ENCODE results near the gene NHS. TPM values are rescaled to one million over a fixed set of nuclear protein-coding genes. Genes with fewer than 3 reads are reported as not detected.

Gene NHS
- total RNA-seq, 4 donors from 2014 or later: 13.2 to 39.0 (median 31.5) TPM

DNA sequence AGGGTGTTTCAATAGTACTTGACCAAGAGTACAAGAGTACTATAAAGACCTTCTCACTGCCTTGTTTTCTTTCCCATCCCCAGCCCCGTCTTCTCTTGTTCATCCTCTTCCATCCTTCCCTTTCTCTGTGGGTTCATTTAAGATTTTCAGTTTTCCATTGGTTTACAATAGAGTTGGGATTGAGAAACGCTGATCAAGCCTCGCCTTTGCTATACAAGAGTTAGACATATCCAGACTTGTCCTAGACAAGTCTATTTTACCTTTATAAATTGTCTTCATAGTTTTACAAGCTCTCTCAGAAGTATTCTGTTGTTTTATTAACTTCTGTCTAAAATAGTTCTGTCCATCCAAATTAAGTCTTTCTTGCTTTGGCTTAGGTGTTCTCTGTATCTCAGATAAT, 332.7 kb downstream of the NHS start:
- no peak for DNase-seq (ENCODE audit: low spot score in 2 of 2)
- TF ChIP-seq, protein P1, sequence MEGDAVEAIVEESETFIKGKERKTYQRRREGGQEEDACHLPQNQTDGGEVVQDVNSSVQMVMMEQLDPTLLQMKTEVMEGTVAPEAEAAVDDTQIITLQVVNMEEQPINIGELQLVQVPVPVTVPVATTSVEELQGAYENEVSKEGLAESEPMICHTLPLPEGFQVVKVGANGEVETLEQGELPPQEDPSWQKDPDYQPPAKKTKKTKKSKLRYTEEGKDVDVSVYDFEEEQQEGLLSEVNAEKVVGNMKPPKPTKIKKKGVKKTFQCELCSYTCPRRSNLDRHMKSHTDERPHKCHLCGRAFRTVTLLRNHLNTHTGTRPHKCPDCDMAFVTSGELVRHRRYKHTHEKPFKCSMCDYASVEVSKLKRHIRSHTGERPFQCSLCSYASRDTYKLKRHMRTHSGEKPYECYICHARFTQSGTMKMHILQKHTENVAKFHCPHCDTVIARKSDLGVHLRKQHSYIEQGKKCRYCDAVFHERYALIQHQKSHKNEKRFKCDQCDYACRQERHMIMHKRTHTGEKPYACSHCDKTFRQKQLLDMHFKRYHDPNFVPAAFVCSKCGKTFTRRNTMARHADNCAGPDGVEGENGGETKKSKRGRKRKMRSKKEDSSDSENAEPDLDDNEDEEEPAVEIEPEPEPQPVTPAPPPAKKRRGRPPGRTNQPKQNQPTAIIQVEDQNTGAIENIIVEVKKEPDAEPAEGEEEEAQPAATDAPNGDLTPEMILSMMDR (IDR thresholded peaks at IDR 0.05): no peak
- TF ChIP-seq POLR2A (IDR thresholded peaks at IDR 0.05) (no peak), EP300 (IDR thresholded peaks at IDR 0.05) (no peak)
- no peak overlapping the region for H3K27ac ChIP-seq
- H3K9me3 ChIP-seq: no peaks in the 10 kb centered on the region
- no peaks in the 10 kb centered on the region for H3K4me1 ChIP-seq
- 88% methylated on average over 3 of the region's 3 CpGs for WGBS, 2 donors
- no peak overlapping the region for H3K4me3 ChIP-seq
- no peaks in the 10 kb centered on the region for H3K27me3 ChIP-seq
- no peaks in the 10 kb centered on the region for H3K36me3 ChIP-seq

DNA sequence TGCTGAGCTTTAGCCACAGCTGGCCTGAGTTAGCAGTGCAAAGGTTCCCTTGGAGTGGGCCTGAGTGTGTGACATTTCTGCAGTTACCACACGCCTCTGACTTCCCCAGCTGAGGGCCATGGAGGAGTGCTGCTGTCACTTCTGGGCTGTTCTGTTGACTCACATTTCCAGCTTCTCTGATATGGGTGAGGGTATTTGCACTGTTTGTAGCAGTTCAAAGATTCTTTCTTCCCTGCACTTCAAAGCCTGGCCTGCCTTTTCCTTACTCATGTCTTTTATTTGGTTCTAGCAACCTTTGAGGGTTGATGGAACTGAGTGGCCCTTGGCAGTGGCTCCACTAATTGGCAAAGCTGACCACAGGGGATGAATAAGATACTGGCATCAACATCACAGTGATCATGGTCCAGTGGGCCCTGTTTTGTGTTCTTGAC, 335.9 kb downstream of the NHS start:
- no peak overlapping the region for H3K4me3 ChIP-seq
- WGBS, 2 donors: 40 to 61% methylated on average over 1 of the region's 1 CpG
- no peak for DNase-seq (ENCODE audit: low spot score in 2 of 2)
- no peaks in the 10 kb centered on the region for H3K4me1 ChIP-seq
- no peak overlapping the region for H3K27ac ChIP-seq
- no peaks in the 10 kb centered on the region for H3K36me3 ChIP-seq
- TF ChIP-seq, protein P1 (IDR thresholded peaks at IDR 0.05): no peak
- no peak for TF ChIP-seq EP300 (IDR thresholded peaks at IDR 0.05)
- no peak for TF ChIP-seq POLR2A (IDR thresholded peaks at IDR 0.05)
- no peaks in the 10 kb centered on the region for H3K9me3 ChIP-seq
- no peaks in the 10 kb centered on the region for H3K27me3 ChIP-seq

DNA sequence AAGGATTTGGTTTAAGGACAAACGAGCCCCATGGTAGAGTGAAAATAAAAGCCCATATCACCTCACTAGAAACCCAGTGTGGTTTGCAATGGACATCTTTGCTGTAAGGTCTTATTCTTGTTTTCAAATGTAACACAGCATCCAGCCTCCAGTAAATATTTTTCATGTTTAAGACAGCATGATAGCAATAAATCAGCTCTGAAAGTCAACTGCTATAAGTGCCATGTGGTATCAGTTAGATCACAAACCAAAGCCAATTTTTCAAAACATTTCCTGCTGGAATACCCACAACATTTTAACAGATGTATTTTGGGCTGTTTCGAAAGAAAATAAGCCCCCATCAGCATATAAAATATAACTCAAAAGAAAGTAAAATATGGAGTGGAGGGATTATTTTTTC, 338.3 kb downstream of the NHS start:
- no peak overlapping the region for H3K4me3 ChIP-seq
- no peaks in the 10 kb centered on the region for H3K4me1 ChIP-seq
- no peaks in the 10 kb centered on the region for H3K9me3 ChIP-seq
- TF ChIP-seq, protein P1 (IDR thresholded peaks at IDR 0.05): no peak
- TF ChIP-seq POLR2A (IDR thresholded peaks at IDR 0.05) (no peak), EP300 (IDR thresholded peaks at IDR 0.05) (no peak)
- H3K36me3 ChIP-seq: no peaks in the 10 kb centered on the region
- no peaks in the 10 kb centered on the region for H3K27me3 ChIP-seq
- no peak overlapping the region for H3K27ac ChIP-seq
- WGBS, 2 donors: 52 to 71% methylated on average over 2 of the region's 2 CpGs
- no peak for DNase-seq (ENCODE audit: low spot score in 2 of 2)

DNA sequence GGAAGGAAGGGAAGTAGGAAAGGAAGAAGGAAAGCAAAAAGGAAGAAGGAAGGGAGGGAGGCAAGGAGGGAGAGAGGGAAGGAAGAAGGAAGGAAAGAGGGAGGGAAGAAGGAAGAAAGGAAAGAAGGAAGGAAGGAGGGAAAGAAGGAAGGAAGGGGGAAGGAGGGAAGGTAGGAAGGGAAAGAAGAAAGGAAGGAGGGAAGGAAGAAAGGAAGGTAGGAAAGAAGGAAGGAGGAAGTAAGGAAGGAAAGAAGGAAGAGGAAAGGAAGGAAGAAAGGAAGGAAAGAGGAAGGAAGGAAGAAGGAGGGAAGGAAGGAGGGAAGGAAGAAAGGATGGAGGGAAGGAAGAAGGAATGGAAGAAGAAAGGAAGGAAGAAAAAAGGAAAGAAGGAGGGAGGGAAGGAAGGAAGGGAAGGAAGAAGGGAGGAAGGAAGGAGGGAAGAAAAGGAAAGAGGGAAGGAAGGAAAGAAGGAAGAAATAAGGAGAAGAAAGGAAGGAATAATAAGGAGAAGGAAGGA, 343.7 kb downstream of the NHS start:
- no peaks in the 10 kb centered on the region for H3K4me1 ChIP-seq
- TF ChIP-seq, protein P1 (IDR thresholded peaks at IDR 0.05): no peak
- TF ChIP-seq POLR2A (IDR thresholded peaks at IDR 0.05) (no peak), EP300 (IDR thresholded peaks at IDR 0.05) (no peak)
- H3K27me3 ChIP-seq: no peaks in the 10 kb centered on the region
- H3K4me3 ChIP-seq: no peak overlapping the region
- no peak overlapping the region for H3K27ac ChIP-seq
- no peaks in the 10 kb centered on the region for H3K36me3 ChIP-seq
- DNase-seq (ENCODE audit: low spot score in 2 of 2): no peak
- H3K9me3 ChIP-seq: no peaks in the 10 kb centered on the region

DNA sequence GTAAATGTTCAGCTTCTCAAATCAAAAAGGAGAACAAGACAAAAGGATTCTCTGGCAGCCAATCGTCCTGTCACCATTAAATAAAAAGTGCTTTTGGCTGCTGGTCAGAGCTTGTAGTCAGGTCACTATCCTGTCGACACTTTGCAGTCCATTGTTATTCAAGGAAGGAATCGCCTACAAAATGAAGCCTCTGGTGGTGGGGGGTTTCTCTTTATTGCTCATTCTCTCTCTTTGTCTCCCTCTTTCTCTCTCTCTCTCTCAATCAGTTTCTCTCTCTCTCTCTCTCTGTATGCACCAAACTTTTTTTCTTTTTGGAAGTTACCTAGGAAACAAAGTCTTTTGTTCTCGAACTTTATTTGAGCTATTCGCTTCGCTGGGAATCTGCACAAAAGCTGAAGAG, 344.7 kb downstream of the NHS start:
- no peak for DNase-seq (ENCODE audit: low spot score in 2 of 2)
- Histone ChIP-seq H3K9me3 (no peaks in the 10 kb centered on the region), H3K4me3 (no peak overlapping the region), H3K36me3 (no peaks in the 10 kb centered on the region), H3K4me1 (no peaks in the 10 kb centered on the region), H3K27me3 (no peaks in the 10 kb centered on the region), H3K27ac (no peak overlapping the region)
- 55 to 57% methylated on average over 6 of the region's 6 CpGs for WGBS, 2 donors
- TF ChIP-seq, protein P1 (IDR thresholded peaks at IDR 0.05): no peak
- TF ChIP-seq EP300 (IDR thresholded peaks at IDR 0.05) (no peak), POLR2A (IDR thresholded peaks at IDR 0.05) (no peak)
